A204.1 (cell line): Measurements from ENCODE around the gene TMEM252.

ENCODE experiments used
- FAIRE-seq: peaks from 2 replicates; lab custom pipeline; 2012; peaks lifted over from hg19 to GRCh38; lab: Jason Lieb, UNC

Gene TMEM252

GRCh38 chr9:68541568-68541967 is 885 bp upstream of the TMEM252 start:
- FAIRE-seq: no peak

- no peak for FAIRE-seq
These were observed 2.5 kb downstream of the TMEM252 start for GRCh38 chr9:68538200-68538599.

GRCh38 chr9:68537616-68537880 is 3.1 kb downstream of the TMEM252 start:
- FAIRE-seq: no peak

GRCh38 chr9:68536876-68537615 is 3.6 kb downstream of the TMEM252 start:
- no peak for FAIRE-seq

GRCh38 chr9:68533678-68534077 is 7.0 kb downstream of the TMEM252 start:
- no peak for FAIRE-seq

- FAIRE-seq: no peak
These were observed 8.6 kb downstream of the TMEM252 start for GRCh38 chr9:68532131-68532530.

GRCh38 chr9:68530618-68531017 is 10.1 kb downstream of the TMEM252 start:
- FAIRE-seq: no peak

- FAIRE-seq: no peak
These were observed 17.2 kb downstream of the TMEM252 start for GRCh38 chr9:68523367-68523936.

- FAIRE-seq: no peak
These were observed 17.7 kb downstream of the TMEM252 start for GRCh38 chr9:68522954-68523353.

- FAIRE-seq: no peak
These were observed 18.6 kb downstream of the TMEM252 start for GRCh38 chr9:68522131-68522530.

GRCh38 chr9:68515326-68516017 is 25.2 kb downstream of the TMEM252 start:
- FAIRE-seq: no peak

- FAIRE-seq: no peak
These were observed 26.7 kb downstream of the TMEM252 start for GRCh38 chr9:68513981-68514380.

- FAIRE-seq: no peak
These were observed 27.3 kb downstream of the TMEM252 start for GRCh38 chr9:68513385-68513784.

GRCh38 chr9:68509689-68510088 is 31.0 kb downstream of the TMEM252 start:
- no peak for FAIRE-seq

GRCh38 chr9:68508547-68508946 is 32.1 kb downstream of the TMEM252 start:
- FAIRE-seq: no peak

- FAIRE-seq: no peak
These were observed 32.9 kb downstream of the TMEM252 start for GRCh38 chr9:68507806-68508145.

- FAIRE-seq: peak; percentile 86
These were observed 33.4 kb downstream of the TMEM252 start for GRCh38 chr9:68507130-68507805.

- no peak for FAIRE-seq
These were observed 34.1 kb downstream of the TMEM252 start for GRCh38 chr9:68506551-68506950.

- FAIRE-seq: no peak
These were observed 34.8 kb downstream of the TMEM252 start for GRCh38 chr9:68505681-68506409.

- no peak for FAIRE-seq
These were observed 38.4 kb downstream of the TMEM252 start for GRCh38 chr9:68502279-68502678.

- FAIRE-seq: no peak
These were observed 40.0 kb downstream of the TMEM252 start for GRCh38 chr9:68500457-68501381.

GRCh38 chr9:68498816-68499215 is 41.9 kb downstream of the TMEM252 start:
- FAIRE-seq: no peak
